GM18873 (cell line): Measurements from ENCODE around the gene KPNA3.

Experiments
- ATAC-seq: cut with Tn5 transposase; IDR thresholded peaks from one replicate; pipeline ENCODE4 v1.9.1; 2021; ENCODE audit warnings: mild to moderate bottlenecking, moderate library complexity, moderate number of reproducible peaks; ENCODE audit not compliant: unreplicated experiment, low FRiP score

The KPNA3 gene

GRCh38 chr13:49690133-49690994 is 102.1 kb downstream of the KPNA3 start:
- ATAC-seq, result peak; percentile 33

- peak; percentile 79 for ATAC-seq
Observed at GRCh38 chr13:49683489-49683888, 109.0 kb downstream of the KPNA3 start.

- ATAC-seq, result no peak
Observed at GRCh38 chr13:49681842-49682435, 110.5 kb downstream of the KPNA3 start.

- no peak for ATAC-seq
Observed at GRCh38 chr13:49679246-49679645, 113.2 kb downstream of the KPNA3 start.

- no peak for ATAC-seq
Observed at GRCh38 chr13:49678191-49678914, 114.1 kb downstream of the KPNA3 start.

- no peak for ATAC-seq
Observed at GRCh38 chr13:49676581-49677298, 115.7 kb downstream of the KPNA3 start.

- ATAC-seq, result no peak
Observed at GRCh38 chr13:49670828-49671227, 121.7 kb downstream of the KPNA3 start.

GRCh38 chr13:49669735-49670309 is 122.7 kb downstream of the KPNA3 start:
- no peak for ATAC-seq

GRCh38 chr13:49667773-49668172 is 124.7 kb downstream of the KPNA3 start:
- ATAC-seq, result no peak

GRCh38 chr13:49664606-49665005 is 127.9 kb downstream of the KPNA3 start:
- ATAC-seq, result no peak

GRCh38 chr13:49657241-49657641 is 135.2 kb downstream of the KPNA3 start:
- ATAC-seq, result no peak

GRCh38 chr13:49655906-49656305 is 136.6 kb downstream of the KPNA3 start:
- ATAC-seq, result no peak

GRCh38 chr13:49654011-49654410 is 138.5 kb downstream of the KPNA3 start:
- ATAC-seq, result no peak

- ATAC-seq, result no peak
Observed at GRCh38 chr13:49653478-49653877, 139.0 kb downstream of the KPNA3 start.

- no peak for ATAC-seq
Observed at GRCh38 chr13:49652355-49653305, 139.9 kb downstream of the KPNA3 start.

GRCh38 chr13:49651570-49652354 is 140.7 kb downstream of the KPNA3 start:
- no peak for ATAC-seq

- ATAC-seq, result no peak
Observed at GRCh38 chr13:49649963-49650312, 142.5 kb downstream of the KPNA3 start.
